SU-DHL-6 (cell line): ENCODE data around the gene GSTCD.
"Not testable (repeated sequence)": the region's sequence is repeated elsewhere in the genome, so short reads cannot be mapped to it uniquely, and the experiment has no call there.

ENCODE experiments used
- H2AFZ ChIP-seq: fragments of 200-600 bp; sonication (generic); 2 replicates; pipeline ENCODE4 v1.6.1; 2014; ENCODE audit warnings: low read depth, mild to moderate bottlenecking, moderate library complexity, mixed read lengths, antibody characterized with exemption, low read length; ENCODE audit not compliant: severe bottlenecking
- H3F3A ChIP-seq: fragments of 200-600 bp; shearing (Covaris generic); 2 replicates; pipeline ENCODE4 v1.6.0; 2016; ENCODE audit warnings: antibody characterized with exemption, mild to moderate bottlenecking; ENCODE audit not compliant: insufficient read depth
- H3K27ac ChIP-seq: fragments of 200-600 bp; sonication (generic); 2 replicates; pipeline ENCODE4 v1.5.1; 2016; ENCODE audit warnings: low read depth, mild to moderate bottlenecking, low read length, moderate library complexity, mixed read lengths
- H3K27me3 ChIP-seq: fragments of 200-600 bp; sonication (generic), shearing (Covaris generic); 2 replicates; pipeline ENCODE4 v1.6.0; 2014; ENCODE audit warnings: mild to moderate bottlenecking, low read length
- H3K36me3 ChIP-seq: fragments of 200-600 bp; sonication (generic); 2 replicates; pipeline ENCODE4 v1.6.1; 2014; ENCODE audit warnings: mild to moderate bottlenecking, low read length, mixed read lengths
- H3K4me2 ChIP-seq: fragments of 300-600, 200-600 bp; shearing (Covaris generic), sonication (generic); 2 replicates; pipeline ENCODE4 v1.6.0; 2014; ENCODE audit warnings: low read length, low read depth, mild to moderate bottlenecking; ENCODE audit not compliant: poor library complexity, severe bottlenecking
- H3K4me3 ChIP-seq: fragments of 200-600 bp; sonication (generic); 2 replicates; pipeline ENCODE4 v1.5.1; 2014; ENCODE audit warnings: antibody characterized with exemption, low read length, mild to moderate bottlenecking, mixed read lengths; ENCODE audit not compliant: insufficient read depth, poor library complexity, severe bottlenecking
- H3K79me2 ChIP-seq: fragments of 200-600 bp; sonication (generic); 2 replicates; pipeline ENCODE4 v1.6.1; 2014; ENCODE audit warnings: mild to moderate bottlenecking, low read length, moderate library complexity; ENCODE audit not compliant: insufficient read depth
- H3K9ac ChIP-seq: fragments of 200-600 bp; sonication (generic); 2 replicates; pipeline ENCODE4 v1.7.0; 2014; ENCODE audit warnings: mild to moderate bottlenecking, low read length
- H3K9me2 ChIP-seq: fragments of 200-600 bp; sonication (generic); replicated peaks from 2 replicates; pipeline ENCODE4 v1.6.1; 2014; ENCODE audit warnings: low read length; ENCODE audit not compliant: insufficient read depth
- H3K9me3 ChIP-seq: fragments of 200-600 bp; sonication (generic); 2 replicates; pipeline ENCODE4 v1.6.1; 2014; ENCODE audit warnings: low read length, mixed read lengths; ENCODE audit not compliant: insufficient read depth
- H4K20me1 ChIP-seq: fragments of 200-600 bp; sonication (generic); 2 replicates; pipeline ENCODE4 v1.6.1; 2014; ENCODE audit warnings: low read depth, mild to moderate bottlenecking, antibody characterized with exemption, low read length, moderate library complexity, mixed read lengths
- CTCF ChIP-seq: fragments of 200-600 bp; sonication (generic); IDR thresholded peaks from one replicate; pipeline ENCODE4 v1.5.1; 2017; ENCODE audit warnings: antibody characterized with exemption, mild to moderate bottlenecking, low read length, moderate library complexity; ENCODE audit not compliant: insufficient read depth, poor library complexity, severe bottlenecking
- EZH2phosphoT487 ChIP-seq: fragments of 200-600 bp; sonication (generic), shearing (Covaris generic); conservative IDR thresholded peaks from 2 replicates; pipeline ENCODE4 v1.6.1; 2018; ENCODE audit warnings: mild to moderate bottlenecking, antibody characterized with exemption, low read length, moderate library complexity, mixed read lengths

Gene GSTCD

GRCh38 chr4:105840426-105841174, 132.0 kb downstream of the GSTCD start:
- Histone ChIP-seq H3K4me2 (no peak overlapping the region), H3K36me3 (no peaks in the 10 kb centered on the region), H3K27ac (no peak overlapping the region), H3K9me3 (no peaks in the 10 kb centered on the region), H3K79me2 (no peaks in the 10 kb centered on the region), H2AFZ (no peak overlapping the region), H3K9me2 (no peaks in the 10 kb centered on the region), H3K4me3 (no peak overlapping the region), H4K20me1 (no peaks in the 10 kb centered on the region), H3K9ac (no peak overlapping the region), H3F3A (no peaks in the 10 kb centered on the region), H3K27me3 (no peaks in the 10 kb centered on the region)
- TF ChIP-seq CTCF (no peak), EZH2phosphoT487 (no peak)

- Histone ChIP-seq H3F3A (no peaks in the 10 kb centered on the region), H3K9me2 (no peaks in the 10 kb centered on the region), H4K20me1 (no peaks in the 10 kb centered on the region), H2AFZ (no peak overlapping the region), H3K9ac (no peak overlapping the region), H3K27me3 (no peaks in the 10 kb centered on the region), H3K27ac (no peak overlapping the region), H3K9me3 (no peaks in the 10 kb centered on the region), H3K36me3 (no peaks in the 10 kb centered on the region), H3K79me2 (no peaks in the 10 kb centered on the region), H3K4me2 (no peak overlapping the region), H3K4me3 (no peak overlapping the region)
- TF ChIP-seq EZH2phosphoT487 (no peak), CTCF (no peak)
Measured at GRCh38 chr4:105843941-105844340, 135.4 kb downstream of the GSTCD start.

GRCh38 chr4:105845559-105845958, 137.0 kb downstream of the GSTCD start:
- Histone ChIP-seq H3K9ac (no peak overlapping the region), H3K36me3 (no peaks in the 10 kb centered on the region), H3K9me3 (no peaks in the 10 kb centered on the region), H2AFZ (no peak overlapping the region), H3K4me3 (no peak overlapping the region), H3F3A (no peaks in the 10 kb centered on the region), H3K4me2 (no peak overlapping the region), H4K20me1 (no peaks in the 10 kb centered on the region), H3K27ac (no peak overlapping the region), H3K27me3 (no peaks in the 10 kb centered on the region), H3K9me2 (no peaks in the 10 kb centered on the region), H3K79me2 (no peaks in the 10 kb centered on the region)
- TF ChIP-seq EZH2phosphoT487, result no peak
- no peak for TF ChIP-seq CTCF

- H3K4me2 ChIP-seq, H3K36me3 ChIP-seq, H4K20me1 ChIP-seq, H3K9me2 ChIP-seq, H3K4me3 ChIP-seq, H3K9ac ChIP-seq, H2AFZ ChIP-seq, H3F3A ChIP-seq, H3K27ac ChIP-seq, H3K79me2 ChIP-seq, H3K27me3 ChIP-seq, H3K9me3 ChIP-seq: not testable (repeated sequence)
Measured at GRCh38 chr4:105848359-105848758, 139.8 kb downstream of the GSTCD start.
